ENCODE data around the gene TTC27.

GRCh38 chr2:32632089-32632488, 4.2 kb downstream of the TTC27 start:
- TF ChIP-seq CTCF (IDR thresholded peaks at IDR 0.05; ENCODE audit: borderline replicate concordance, extremely low read depth, low read length, poor library complexity, severe bottlenecking) (no peak), EZH2 (IDR thresholded peaks at IDR 0.05; ENCODE audit: borderline replicate concordance, low read depth, low read length, severe bottlenecking) (no peak)

All from DND-41 (cell line).